ENCODE data around the gene NRCAM.

NRCAM gene

DNA sequence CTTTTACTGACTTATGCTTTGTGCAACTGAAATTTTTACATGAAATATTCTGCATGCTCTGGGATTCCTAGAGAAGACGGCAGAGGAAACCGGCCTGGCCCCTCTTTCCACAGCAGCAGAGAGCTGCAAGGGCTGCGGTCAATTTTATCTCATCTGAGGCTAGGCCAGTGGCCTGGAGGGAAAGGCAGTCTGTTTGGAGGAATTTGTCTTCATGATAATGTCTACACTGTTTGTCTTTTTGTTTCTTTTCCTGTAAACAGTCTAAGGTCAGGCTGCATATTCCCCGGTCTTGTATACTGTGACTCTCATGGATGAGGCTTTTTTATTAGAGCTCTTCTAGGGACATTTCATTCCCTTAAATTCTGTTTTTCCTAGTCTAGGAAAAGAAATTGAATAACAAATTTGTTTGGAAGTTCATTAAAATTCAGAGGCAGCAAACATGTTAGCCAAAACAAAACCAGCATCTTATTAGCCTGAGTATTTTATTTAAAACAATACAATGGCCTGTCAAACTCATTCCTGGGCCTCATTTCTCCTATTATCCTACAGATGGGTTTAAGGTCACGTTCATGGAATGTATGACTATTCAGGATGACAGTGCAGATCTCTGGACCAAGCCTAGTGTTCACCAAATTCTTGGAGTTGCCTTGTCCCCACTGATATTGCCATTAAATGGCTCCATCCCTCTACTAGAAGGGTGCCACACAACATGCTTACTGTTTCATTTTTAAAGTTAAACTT is 352.5 kb downstream of the NRCAM start:
- DNase-seq (ENCODE audit: extremely low read depth in 1 of 2, low read depth in 1 of 2), result no peak

DNA sequence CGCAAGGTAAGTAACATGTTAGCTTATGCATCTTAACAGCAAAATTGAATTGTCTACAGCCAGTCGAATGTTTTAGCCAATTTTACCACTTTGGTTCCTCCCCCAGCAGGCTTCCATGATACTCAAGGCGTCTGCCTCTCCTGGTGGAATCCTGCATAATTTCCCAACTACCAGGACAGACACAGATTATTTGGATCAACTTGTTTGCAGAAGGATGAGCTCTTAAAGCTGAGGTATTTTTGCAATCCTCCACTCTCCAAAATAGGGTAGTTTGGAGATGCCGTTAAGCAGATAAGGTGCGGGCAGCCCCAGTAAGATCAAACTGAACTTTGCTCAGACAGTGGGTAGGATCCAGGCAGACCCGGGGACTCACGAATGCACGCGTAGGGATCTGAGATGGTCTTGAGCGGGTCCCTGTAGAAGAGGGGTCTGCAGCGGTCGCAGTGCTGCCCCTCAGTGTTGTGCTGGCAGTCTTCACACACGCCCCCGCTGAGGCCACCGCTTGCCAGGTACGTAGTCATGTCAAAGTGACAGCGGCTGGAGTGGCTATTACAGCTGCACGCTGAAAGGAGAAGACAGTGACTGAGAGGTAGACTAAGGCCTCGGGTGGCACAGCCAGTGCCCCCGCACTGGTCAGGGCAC is 353.4 kb downstream of the NRCAM start:
- no peak for DNase-seq (ENCODE audit: extremely low read depth in 1 of 2, low read depth in 1 of 2)

GRCh38 chr7:108101759-108102158 is 354.5 kb downstream of the NRCAM start:
- DNase-seq (ENCODE audit: extremely low read depth in 1 of 2, low read depth in 1 of 2), result no peak

GRCh38 chr7:108099713-108100112 is 356.5 kb downstream of the NRCAM start:
- no peak for DNase-seq (ENCODE audit: extremely low read depth in 1 of 2, low read depth in 1 of 2)

DNA sequence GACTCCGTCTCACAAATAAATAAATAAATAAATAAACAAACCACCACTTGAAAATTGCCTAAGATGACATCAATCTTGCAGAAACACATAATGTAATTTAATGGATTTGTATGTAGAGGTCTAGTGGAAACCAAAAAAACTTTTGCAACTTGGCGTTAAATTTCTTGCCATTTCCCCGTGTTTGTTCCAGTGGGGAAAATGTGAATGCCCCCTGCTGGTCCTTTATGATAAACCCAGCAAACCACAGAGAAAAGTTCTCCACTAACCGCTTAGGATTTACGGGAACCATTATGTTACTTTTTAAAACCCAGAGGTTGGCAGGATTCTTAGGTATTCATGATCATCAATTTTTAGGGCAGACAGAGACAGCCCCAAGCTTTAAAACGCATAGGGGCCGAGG is 358.5 kb downstream of the NRCAM start:
- no peak for DNase-seq (ENCODE audit: extremely low read depth in 1 of 2, low read depth in 1 of 2)
